Activated T-cell treated with anti-CD3 and anti-CD28 coated beads for 24 hours (primary cell): ENCODE data around the gene DHX40.
"Not testable (repeated sequence)": the region's sequence is repeated elsewhere in the genome, so short reads cannot be mapped to it uniquely, and the experiment has no call there.

Experiments used
- DNase-seq: peaks from one replicate; pipeline ENCODE4 v3.0.0-alpha.2; 2020; ENCODE audit warnings: low read depth

The DHX40 gene

GRCh38 chr17:59565171-59565958, at the start of gene DHX40:
Gene DHX40, plus strand, starts transcription at chr17:59565610. Its CDS starts 62 bp downstream, at chr17:59565672.
- DNase-seq = peak; percentile 92

GRCh38 chr17:59516451-59516850, 49.0 kb upstream of the DHX40 start:
- no peak for DNase-seq

- DNase-seq = no peak
These were observed 46.3 kb upstream of the DHX40 start for GRCh38 chr17:59519132-59519531.

GRCh38 chr17:59520251-59520650, 45.2 kb upstream of the DHX40 start:
- no peak for DNase-seq

- peak; percentile 49 for DNase-seq
These were observed 43.8 kb upstream of the DHX40 start for GRCh38 chr17:59521465-59522126.

- not testable (repeated sequence) for DNase-seq
These were observed 40.5 kb upstream of the DHX40 start for GRCh38 chr17:59524930-59525329.

GRCh38 chr17:59525668-59526067, 39.7 kb upstream of the DHX40 start:
- no peak for DNase-seq

GRCh38 chr17:59526451-59526850, 39.0 kb upstream of the DHX40 start:
- DNase-seq = no peak

GRCh38 chr17:59527325-59527917, 38.0 kb upstream of the DHX40 start:
- no peak for DNase-seq

- no peak for DNase-seq
These were observed 37.5 kb upstream of the DHX40 start for GRCh38 chr17:59527931-59528330.

- DNase-seq = no peak
These were observed 34.9 kb upstream of the DHX40 start for GRCh38 chr17:59530531-59530930.

- no peak for DNase-seq
These were observed 31.7 kb upstream of the DHX40 start for GRCh38 chr17:59533694-59534093.

- DNase-seq = no peak
These were observed 30.8 kb upstream of the DHX40 start for GRCh38 chr17:59534583-59534982.

GRCh38 chr17:59538195-59538909, 27.1 kb upstream of the DHX40 start:
- DNase-seq = no peak

GRCh38 chr17:59542960-59543635, 22.3 kb upstream of the DHX40 start:
- no peak for DNase-seq

- DNase-seq = no peak
These were observed 19.5 kb upstream of the DHX40 start for GRCh38 chr17:59545942-59546341.

GRCh38 chr17:59547131-59547915, 18.1 kb upstream of the DHX40 start:
- DNase-seq = no peak

GRCh38 chr17:59548985-59549384, 16.4 kb upstream of the DHX40 start:
- not testable (repeated sequence) for DNase-seq

- DNase-seq = no peak
These were observed 14.7 kb upstream of the DHX40 start for GRCh38 chr17:59550703-59551102.

- DNase-seq = no peak
These were observed 7.4 kb upstream of the DHX40 start for GRCh38 chr17:59558039-59558438.

GRCh38 chr17:59558953-59559352, 6.5 kb upstream of the DHX40 start:
- DNase-seq = no peak
